HepG2 (cell line): Measurements from ENCODE around the gene PIK3CA. TPM values are rescaled to one million over a fixed set of nuclear protein-coding genes. Genes with fewer than 3 reads are reported as not detected.
A peak's percentile ranks its signal among the peaks of the same experiment; 100 is the strongest.

Experiments used
- ATF7 ChIP-seq, 2 experiments: fragments of 450-650 bp in 1 of 2; sonication (generic) in 1 of 2; formaldehyde crosslinking in 1 of 2; IDR thresholded peaks; 2 replicates each; pipeline versions ENCODE4 v1.4.0 to v1.6.1; 2016 to 2020; ENCODE audit warnings: antibody characterized with exemption in 1 of 2, mild to moderate bottlenecking in 1 of 2, missing genetic modification reagents in 1 of 2
- DBP ChIP-seq: sonication (generic); formaldehyde crosslinking; IDR thresholded peaks from 2 replicates; pipeline ENCODE4 v1.4.0; 2020; ENCODE audit warnings: missing genetic modification reagents; ENCODE audit errors: not compliant biosample characterization
- FOSL2 ChIP-seq: sonication (generic); formaldehyde crosslinking; IDR thresholded peaks from 2 replicates; pipeline ENCODE4 v1.4.0; 2020; ENCODE audit warnings: missing genetic modification reagents
- FOXK1 ChIP-seq: sonication (generic); formaldehyde crosslinking; IDR thresholded peaks from 2 replicates; pipeline ENCODE4 v1.4.0; 2020; ENCODE audit warnings: low read depth, missing genetic modification reagents, borderline replicate concordance
- FOXP1 ChIP-seq, 2 experiments: fragments of 450-650 bp in 1 of 2; IDR thresholded peaks; 2 replicates each; pipeline ENCODE4 v1.6.1; 2017 to 2018; ENCODE audit warnings: antibody characterized with exemption in 1 of 2
- GATA4 ChIP-seq: sonication (generic); IDR thresholded peaks from 2 replicates; pipeline ENCODE4 v1.6.1; 2016; ENCODE audit warnings: antibody characterized with exemption, low read depth, borderline replicate concordance
- HOMEZ ChIP-seq: IDR thresholded peaks from 2 replicates; pipeline ENCODE4 v1.6.1; 2016; ENCODE audit warnings: low read depth
- HOXA9 ChIP-seq: sonication (generic); formaldehyde crosslinking; IDR thresholded peaks from 2 replicates; pipeline ENCODE4 v1.8.1; 2022; ENCODE audit warnings: missing genetic modification reagents, mild to moderate bottlenecking, moderate library complexity, borderline replicate concordance
- MBD4 ChIP-seq: IDR thresholded peaks from 2 replicates; pipeline ENCODE4 v1.6.1; 2012; ENCODE audit warnings: low read length, inconsistent platforms, borderline replicate concordance
- MEF2D ChIP-seq: sonication (generic); formaldehyde crosslinking; IDR thresholded peaks from 2 replicates; pipeline ENCODE4 v1.5.1; 2020; ENCODE audit warnings: mild to moderate bottlenecking, missing genetic modification reagents
- MXI1 ChIP-seq: IDR thresholded peaks from 3 replicates; pipeline ENCODE4 v1.6.1; 2012; ENCODE audit warnings: low read depth, low read length, inconsistent platforms, borderline replicate concordance
- NCOR1 ChIP-seq: fragments of 200-600 bp; sonication (generic); IDR thresholded peaks from 2 replicates; pipeline ENCODE4 v1.7.0; 2017; ENCODE audit warnings: antibody characterized with exemption, low read length, borderline replicate concordance
- PLRG1 ChIP-seq: fragments of 450-650 bp; conservative IDR thresholded peaks from 2 replicates; pipeline ENCODE4 v1.6.1; 2016
- SIX1 ChIP-seq: sonication (generic); formaldehyde crosslinking; IDR thresholded peaks from 2 replicates; pipeline ENCODE4 v1.4.0; 2020; ENCODE audit warnings: missing genetic modification reagents, borderline replicate concordance
- SNAPC2 ChIP-seq: sonication (generic); formaldehyde crosslinking; IDR thresholded peaks from 2 replicates; pipeline ENCODE4 v1.8.1; 2022; ENCODE audit warnings: mild to moderate bottlenecking, missing genetic modification reagents
- SP5 ChIP-seq: IDR thresholded peaks from 2 replicates; pipeline ENCODE4 v1.6.1; 2016; ENCODE audit warnings: low read depth, borderline replicate concordance
- TARDBP ChIP-seq: sonication (generic); formaldehyde crosslinking; IDR thresholded peaks from 2 replicates; pipeline ENCODE4 v1.8.0; 2022; ENCODE audit warnings: mild to moderate bottlenecking, missing genetic modification reagents
- THAP11 ChIP-seq: IDR thresholded peaks from 2 replicates; pipeline ENCODE4 v1.6.1; 2016; ENCODE audit warnings: missing biosample characterization, missing genetic modification reagents
- ZBTB25 ChIP-seq: IDR thresholded peaks from 2 replicates; pipeline ENCODE4 v1.6.1; 2018; ENCODE audit warnings: missing genetic modification reagents
- ZNF207 ChIP-seq: fragments of 450-650 bp; IDR thresholded peaks from 2 replicates; pipeline ENCODE4 v1.6.1; 2016; ENCODE audit warnings: antibody characterized with exemption, borderline replicate concordance
- ZNF446 ChIP-seq: sonication (generic); formaldehyde crosslinking; IDR thresholded peaks from 2 replicates; pipeline ENCODE4 v1.5.0; 2020; ENCODE audit warnings: mild to moderate bottlenecking, missing genetic modification reagents
- ZNF615 ChIP-seq: sonication (generic); formaldehyde crosslinking; IDR thresholded peaks from 2 replicates; pipeline ENCODE4 v1.5.0; 2020; ENCODE audit warnings: mild to moderate bottlenecking, missing genetic modification reagents, borderline replicate concordance
- ZNF644 ChIP-seq: IDR thresholded peaks from 2 replicates; pipeline ENCODE4 v1.6.1; 2016; ENCODE audit warnings: low read depth
- ZSCAN29 ChIP-seq: sonication (generic); formaldehyde crosslinking; conservative IDR thresholded peaks from 2 replicates; pipeline ENCODE4 v1.4.0; 2020; ENCODE audit warnings: mild to moderate bottlenecking, missing genetic modification reagents
- polyA plus RNA-seq, 8 experiments: library from polyadenylated mRNA; depleted of rRNA in 3 of 8; stranded (reverse) in 7 of 8; unstranded in 1 of 8; fragments of >200 nt; fragmentation: Illumina TruSeq in 4 of 8; extraction: Trizol in 4 of 8; gene quantifications; 2 replicates each; pipeline versions ENCODE4 v1.2.1 to v1.2.3, GENCODE V29; 2011 to 2016; ENCODE audit warnings: low read depth in 4 of 8, missing spikeins in 1 of 8, mixed read lengths in 1 of 8; ENCODE audit not compliant: insufficient read depth in 1 of 8
- total RNA-seq, 5 experiments: library from RNA; depleted of rRNA; stranded (reverse); fragments of >200 nt; fragmentation: Illumina TruSeq; extraction: Trizol; gene quantifications; 2 replicates each; pipeline ENCODE4 v1.2.3, GENCODE V29; 2016; ENCODE audit warnings: low read depth in 1 of 5

The PIK3CA gene
- total and polyA plus RNA-seq, 2 of the 13 experiments (the other 11 are each of a cell fraction or from before 2014, with no cell fraction given): 5.7 to 11.4 TPM

GRCh38 chr3:179250803-179251476 is 102.8 kb downstream of the PIK3CA start, which contains the start of gene KCNMB3 (continued):
- TF ChIP-seq ZSCAN29 (CRISPR knock-in tag): no peak
- peak; percentile 38; the same call in 1 of the 3 replicates for TF ChIP-seq MXI1
- TF ChIP-seq SIX1 (CRISPR knock-in tag): 0 out of 2 replicates have a peak, but pooled peaks have one; percentile 20
- TF ChIP-seq ATF7 (IDR thresholded peaks at IDR 0.05): peak; percentile 55
- TF ChIP-seq ATF7 (CRISPR knock-in tag; IDR thresholded peaks at IDR 0.05): no peak
- TF ChIP-seq PLRG1: no peak
- no peak for TF ChIP-seq ZNF615 (CRISPR knock-in tag)
- 0 out of 2 replicates have a peak, but pooled peaks have one; percentile 38 for TF ChIP-seq SP5 (CRISPR knock-in tag)
- peak; percentile 60 for TF ChIP-seq THAP11 (CRISPR knock-in tag)
- no peak for TF ChIP-seq ZNF207
- no peak for TF ChIP-seq ZNF446 (CRISPR knock-in tag)
- TF ChIP-seq DBP (CRISPR knock-in tag): no peak
- peak; percentile 57; the same call in 1 of the 2 replicates for TF ChIP-seq FOSL2 (CRISPR knock-in tag)
- peak; percentile 27; the same call in 1 of the 2 replicates for TF ChIP-seq GATA4
- peak; percentile 72 for TF ChIP-seq ZBTB25
- TF ChIP-seq SNAPC2 (CRISPR knock-in tag): no peak
- TF ChIP-seq FOXP1 (IDR thresholded peaks at IDR 0.05): peak; percentile 85
- TF ChIP-seq FOXP1 (CRISPR knock-in tag; IDR thresholded peaks at IDR 0.05): peak; percentile 94
- TF ChIP-seq FOXK1 (CRISPR knock-in tag): 0 out of 2 replicates have a peak, but pooled peaks have one; percentile 51
- 0 out of 2 replicates have a peak, but pooled peaks have one; percentile 13 for TF ChIP-seq ZNF644 (CRISPR knock-in tag)
- TF ChIP-seq HOXA9: no peak
- no peak for TF ChIP-seq TARDBP
- TF ChIP-seq MEF2D (CRISPR knock-in tag): peak; percentile 55; the same call in 1 of the 2 replicates
- peak; percentile 88 for TF ChIP-seq HOMEZ
- TF ChIP-seq MBD4: peak; percentile 71; the same call in 1 of the 2 replicates
- TF ChIP-seq NCOR1: peak; percentile 40; the same call in 1 of the 2 replicates
